GM12878 (cell line): ENCODE measurements around the gene CAMTA1. TPM values are rescaled to one million over a fixed set of nuclear protein-coding genes. Genes with fewer than 3 reads are reported as not detected.

ENCODE experiments used
- ATAC-seq: fragments of 200-7000 bp; cut with Tn5 transposase; 3 replicates; pipeline ENCODE4 v1.9.1; 2020; ENCODE audit warnings: mild to moderate bottlenecking, moderate library complexity
- BruUV-seq: library from RNA; stranded (reverse); fragments of 400-500 nt; replicated peaks from 2 replicates; lab custom pipeline; 2021; lab: Mats Ljungman, UMichigan
- CTCF ChIA-PET: fragments of 300-600 bp; sonication (Branson Sonifier 250); formaldehyde crosslinking; extraction: SDS; loops from one replicate; lab custom pipeline; 2021; ENCODE audit warnings: inconsistent platforms; lab: Yijun Ruan, JAX
- POLR2A ChIA-PET: fragments of 350-600 bp; formaldehyde crosslinking; extraction: SDS; loops from one replicate; lab custom pipeline; 2021; ENCODE audit warnings: inconsistent platforms; lab: Charles Lee
- RAD21 ChIA-PET: fragments of 300-600 bp; sonication (Branson Sonifier 250); formaldehyde crosslinking; loops from one replicate; lab custom pipeline; 2023; ENCODE audit warnings: antibody characterized with exemption; ENCODE audit not compliant: unreplicated experiment; lab: Charles Lee
- SMC1A ChIA-PET: fragments of 300-600 bp; sonication (Branson Sonifier 250); formaldehyde crosslinking; loops from one replicate; lab custom pipeline; 2023; ENCODE audit not compliant: unreplicated experiment, uncharacterized antibody; lab: Charles Lee
- DNase-seq: peaks from one replicate; pipeline ENCODE4 v3.0.0-alpha.2; 2011; ENCODE audit warnings: low read depth, low spot score
- FAIRE-seq: peaks from 3 replicates; lab custom pipeline; 2011; peaks lifted over from hg19 to GRCh38; lab: Jason Lieb, UNC
- H2AFZ ChIP-seq: 2 replicates; pipeline ENCODE4 v1.6.0; 2011; ENCODE audit warnings: low read depth, low read length, control low read depth; ENCODE audit not compliant: control insufficient read depth
- H3K27ac ChIP-seq: 2 replicates; pipeline ENCODE4 v1.5.1; 2011; ENCODE audit warnings: control low read depth; ENCODE audit not compliant: control insufficient read depth, insufficient read depth
- H3K27me3 ChIP-seq, 2 experiments: replicated peaks in 1 of 2; 2 replicates each; pipeline versions ENCODE4 v1.6.0 to v1.6.1; 2011; ENCODE audit warnings: low read length in 1 of 2; ENCODE audit not compliant: control insufficient read depth in 2 of 2, insufficient read depth in 2 of 2
- H3K36me3 ChIP-seq, 2 experiments: 2 replicates each; pipeline ENCODE4 v1.5.1; 2011; ENCODE audit warnings: low read length in 1 of 2; ENCODE audit not compliant: control insufficient read depth in 2 of 2, insufficient read depth in 2 of 2
- H3K4me1 ChIP-seq: 2 replicates; pipeline ENCODE4 v1.6.1; 2011; ENCODE audit warnings: mild to moderate bottlenecking, low read length, moderate library complexity, mixed read lengths; ENCODE audit not compliant: control insufficient read depth, insufficient read depth
- H3K4me2 ChIP-seq: 2 replicates; pipeline ENCODE4 v1.6.0; 2011; ENCODE audit warnings: control low read depth; ENCODE audit not compliant: control insufficient read depth, insufficient read depth
- H3K4me3 ChIP-seq: fragments of 200-600 bp; sonication (generic); 2 replicates; pipeline ENCODE4 v1.5.1; 2016
- H3K79me2 ChIP-seq: 2 replicates; pipeline ENCODE4 v1.6.0; 2011; ENCODE audit warnings: low read length; ENCODE audit not compliant: control insufficient read depth, insufficient read depth
- H3K9ac ChIP-seq: 2 replicates; pipeline ENCODE4 v1.8.0; 2011; ENCODE audit warnings: low read length, control low read depth, mixed read lengths; ENCODE audit not compliant: control insufficient read depth, insufficient read depth
- H3K9me3 ChIP-seq: replicated peaks from 3 replicates; pipeline ENCODE4 v1.5.1; 2011; ENCODE audit warnings: mild to moderate bottlenecking, low read length; ENCODE audit not compliant: control insufficient read depth, insufficient read depth
- H4K20me1 ChIP-seq: 2 replicates; pipeline ENCODE4 v1.6.0; 2011; ENCODE audit not compliant: control insufficient read depth, insufficient read depth
- BHLHE40 ChIP-seq, 2 experiments: fragments of 450-650 bp in 1 of 2; IDR thresholded peaks; 2 replicates each; pipeline ENCODE4 v1.6.1; 2011 to 2017; ENCODE audit warnings: low read depth in 2 of 2, borderline replicate concordance in 1 of 2, improper control_type of control experiment in 1 of 2, low read length in 1 of 2, mild to moderate bottlenecking in 1 of 2
- HDAC2 ChIP-seq: fragments of 200-600 bp; sonication (generic); IDR thresholded peaks from 2 replicates; pipeline ENCODE4 v1.6.1; 2017
- MTA2 ChIP-seq: fragments of 450-650 bp; IDR thresholded peaks from 2 replicates; pipeline ENCODE4 v1.6.1; 2016; ENCODE audit warnings: low read depth, mild to moderate bottlenecking, moderate library complexity
- NR2C2 ChIP-seq: IDR thresholded peaks from 2 replicates; pipeline ENCODE4 v1.6.1; 2011; ENCODE audit warnings: borderline replicate concordance, low read depth; ENCODE audit not compliant: control insufficient read depth, insufficient read length
- SMAD5 ChIP-seq: IDR thresholded peaks from 2 replicates; pipeline ENCODE4 v1.6.1; 2016; ENCODE audit warnings: antibody characterized with exemption, low read depth
- YBX1 ChIP-seq: fragments of 450-650 bp; IDR thresholded peaks from 2 replicates; pipeline ENCODE4 v1.6.1; 2016; ENCODE audit warnings: antibody characterized with exemption
- ZNF217 ChIP-seq: fragments of 450-650 bp; IDR thresholded peaks from 2 replicates; pipeline ENCODE4 v1.6.1; 2017; ENCODE audit warnings: antibody characterized with exemption, mild to moderate bottlenecking
- WGBS: methylation state at CpG from one replicate; pipeline ENCODE4 v1.1.6; 2016; ENCODE audit warnings: low lambda C conversion rate; ENCODE audit not compliant: insufficient replicate concordance, insufficient coverage; ENCODE audit errors: missing lambda C conversion rate; 5-methylcytosine and 5-hydroxymethylcytosine counted together
- in situ Hi-C: fragments of 300-500 bp; cut with MboI; formaldehyde crosslinking; loops from 9 replicates; pipeline ENCODE4 v1.14.3; 2018; ENCODE audit warnings: mixed read lengths
- intact Hi-C: fragments of 100-400 bp; cut with micrococcal nuclease; formaldehyde crosslinking; loops from one replicate; pipeline ENCODE4 v1.14.2; 2022; ENCODE audit not compliant: unreplicated experiment
- polyA plus RNA-seq, 11 experiments: library from polyadenylated mRNA; depleted of rRNA in 4 of 11; unstranded in 6 of 11; stranded (reverse) in 5 of 11; fragments of >200 nt; fragmentation: Nextera tagmentation in 4 of 11; fragmentation: Illumina TruSeq in 1 of 11; extraction: Ambion mirVana in 4 of 11; extraction: Trizol in 1 of 11; gene quantifications; 1 replicate in 1 of 11; 2 replicates in 10 of 11; pipeline versions ENCODE4 v1.2.1 to v1.2.3, GENCODE V29; 2011 to 2016; ENCODE audit warnings: inconsistent platforms in 2 of 11, missing spikeins in 2 of 11, low read depth in 1 of 11
- total RNA-seq, 4 experiments: library from RNA; depleted of rRNA in 3 of 4; stranded (reverse); fragments of >200 nt in 3 of 4; fragmentation: Illumina TruSeq in 1 of 4; extraction: Trizol in 1 of 4; gene quantifications; 2 replicates each; pipeline versions ENCODE4 v1.2.1 to v1.2.3, GENCODE V29; 2013 to 2021
- TF ChIP-seq, protein P1 (sequence below): fragments of 150-350 bp; IDR thresholded peaks from 2 replicates; pipeline ENCODE4 v1.6.1; 2014; ENCODE audit warnings: mild to moderate bottlenecking, low read depth, low read length

CAMTA1 gene
- total and polyA plus RNA-seq, 10 of the 15 experiments (the other 5 are each of a cell fraction or from before 2014, with no cell fraction given) = 37.7 to 148 (median 76.4) TPM

DNA sequence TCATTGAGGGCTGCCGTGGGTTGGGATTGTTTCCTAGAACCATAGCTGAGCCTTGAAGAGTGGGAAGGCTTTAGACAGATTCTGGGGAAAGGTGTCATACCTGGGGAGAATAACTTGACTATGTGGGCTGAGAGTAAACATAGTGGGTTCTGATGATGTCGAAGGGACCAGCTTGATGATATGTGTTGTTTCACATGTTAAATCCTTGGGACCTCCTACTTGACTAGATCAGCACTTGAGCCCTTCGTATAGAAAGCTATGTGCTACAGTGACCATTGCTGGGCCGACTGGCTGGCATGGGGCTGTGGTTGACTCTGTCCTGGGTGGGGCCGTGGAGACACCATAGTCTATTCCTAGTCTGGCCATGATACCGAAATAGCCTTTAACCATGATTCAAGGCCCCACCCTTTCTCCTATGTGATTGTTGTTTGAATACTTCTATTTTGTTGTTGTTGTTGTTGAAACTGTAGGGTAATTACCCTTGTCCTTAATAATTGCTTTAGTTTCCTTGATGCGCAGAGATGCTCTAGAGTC lies 423.5 kb downstream of the CAMTA1 start:
- RAD21 ChIA-PET = no interaction called here
- H3K9ac ChIP-seq = no peak overlapping the region
- intact Hi-C loops = loop anchor here (10.0 kb wide), 1 partner anchor 134 kb away; no protein-coding TSS in a partner anchor
- no peak for TF ChIP-seq NR2C2
- no peak for TF ChIP-seq BHLHE40 (IDR thresholded peaks at IDR 0.05; ENCODE audit: borderline replicate concordance in 1 of 2, low read depth in 2 of 2, low read length in 1 of 2)
- TF ChIP-seq SMAD5 = no peak
- TF ChIP-seq, all 136 proteins: peak for 0
- Histone ChIP-seq H3K27ac (no peak overlapping the region), H2AFZ (no peak overlapping the region), H3K4me3 (no peak overlapping the region), H3K27me3 (no peaks in the 10 kb centered on the region; a peak in 1 of 4 replicates), H4K20me1 (no peaks in the 10 kb centered on the region), H3K4me1 (no peaks in the 10 kb centered on the region), H3K4me2 (no peak overlapping the region), H3K36me3 (no peaks in the 10 kb centered on the region), H3K79me2 (no peaks in the 10 kb centered on the region), H3K9me3 (no peaks in the 10 kb centered on the region)
- FAIRE-seq (no peak), ATAC-seq (no peak), DNase-seq (no peak)
- ChIA-PET POLR2A (no interaction called here), CTCF (interaction anchor here (1.3 to 2.5 kb wide), 3 partner anchors 18 to 490 kb away, joined by 3 to 13 read pairs (median 5); no protein-coding TSS in a partner anchor), SMC1A (interaction anchor here (0.9 kb wide), 1 partner anchor 489 kb away, joined by 3 read pairs; no protein-coding TSS in a partner anchor)
- WGBS = 25% methylated on average over 7 of the region's 7 CpGs
- in situ Hi-C loops = loop anchor here (25.0 kb wide), 1 partner anchor 721 kb away; the partner anchor contains the start of gene PLEKHG5
- no TSS peak for BruUV-seq

DNA sequence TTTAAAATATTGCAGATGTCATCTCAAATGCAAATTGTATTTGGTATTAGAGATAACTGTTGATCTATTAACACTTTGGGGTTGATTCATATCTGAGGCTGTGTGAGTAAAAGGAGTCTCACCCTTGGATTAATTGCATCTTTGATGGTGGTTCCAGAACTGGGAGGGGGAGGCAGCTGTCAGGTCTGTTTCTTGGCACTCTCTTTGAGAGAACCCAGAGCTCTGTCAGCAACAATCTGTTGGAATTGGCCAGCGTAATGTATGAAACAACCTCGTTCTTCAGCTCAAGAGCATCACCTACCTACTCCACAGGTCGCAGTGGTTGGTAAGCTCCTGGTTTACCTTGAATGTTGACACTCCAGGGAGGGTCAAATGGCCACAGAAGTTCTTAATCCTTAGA lies 424.1 kb downstream of the CAMTA1 start:
- ChIA-PET CTCF (interaction anchor here (1.5 kb wide), 1 partner anchor 167 kb away, joined by 5 read pairs; no protein-coding TSS in a partner anchor), SMC1A (no interaction called here), POLR2A (no interaction called here), RAD21 (no interaction called here)
- no peaks in the 10 kb centered on the region; a peak in 1 of 4 replicates for H3K27me3 ChIP-seq
- no peak overlapping the region for H2AFZ ChIP-seq
- H3K4me3 ChIP-seq = no peak overlapping the region
- H3K27ac ChIP-seq = no peak overlapping the region
- no peak overlapping the region for H3K4me2 ChIP-seq
- H3K36me3 ChIP-seq = no peaks in the 10 kb centered on the region
- ATAC-seq (no peak), FAIRE-seq (no peak), DNase-seq (no peak)
- no TSS peak for BruUV-seq
- no peak overlapping the region for H3K9ac ChIP-seq
- H3K4me1 ChIP-seq = no peaks in the 10 kb centered on the region
- H4K20me1 ChIP-seq = no peaks in the 10 kb centered on the region
- WGBS = 11% methylated on average over 3 of the region's 3 CpGs
- in situ Hi-C loops (loop anchor here (25.0 kb wide), 1 partner anchor 722 kb away; the partner anchor contains the start of gene PLEKHG5), intact Hi-C loops (loop anchor here (10.0 kb wide), 1 partner anchor 135 kb away; no protein-coding TSS in a partner anchor)
- H3K9me3 ChIP-seq = no peaks in the 10 kb centered on the region
- no peaks in the 10 kb centered on the region for H3K79me2 ChIP-seq
- TF ChIP-seq YBX1 = no peak
- no peak for TF ChIP-seq ZNF217
- TF ChIP-seq, protein P1, sequence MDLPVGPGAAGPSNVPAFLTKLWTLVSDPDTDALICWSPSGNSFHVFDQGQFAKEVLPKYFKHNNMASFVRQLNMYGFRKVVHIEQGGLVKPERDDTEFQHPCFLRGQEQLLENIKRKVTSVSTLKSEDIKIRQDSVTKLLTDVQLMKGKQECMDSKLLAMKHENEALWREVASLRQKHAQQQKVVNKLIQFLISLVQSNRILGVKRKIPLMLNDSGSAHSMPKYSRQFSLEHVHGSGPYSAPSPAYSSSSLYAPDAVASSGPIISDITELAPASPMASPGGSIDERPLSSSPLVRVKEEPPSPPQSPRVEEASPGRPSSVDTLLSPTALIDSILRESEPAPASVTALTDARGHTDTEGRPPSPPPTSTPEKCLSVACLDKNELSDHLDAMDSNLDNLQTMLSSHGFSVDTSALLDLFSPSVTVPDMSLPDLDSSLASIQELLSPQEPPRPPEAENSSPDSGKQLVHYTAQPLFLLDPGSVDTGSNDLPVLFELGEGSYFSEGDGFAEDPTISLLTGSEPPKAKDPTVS = no peak
- TF ChIP-seq HDAC2 = no peak
- no peak for TF ChIP-seq MTA2
